Activated naive CD4-positive, alpha-beta T cell treated with anti-CD3 and anti-CD28 coated beads, Interleukin-2, amount 10 ng/mL, durations not matched to agents 7 days and 5 days (primary cell): ENCODE measurements around the gene HIPK2.

Experiments
- CTCF ChIA-PET: fragments of 350-600 bp; sonication (Branson Sonifier 250); formaldehyde crosslinking; loops from one replicate; lab custom pipeline; 2021; ENCODE audit warnings: antibody characterized with exemption; lab: Charles Lee
- DNase-seq: peaks from one replicate; pipeline ENCODE4 v3.0.0-alpha.2; 2020
- H3K27ac Mint-ChIP-seq: one replicate; pipeline ENCODE4 v1.8.0; 2021; ENCODE audit warnings: mild to moderate bottlenecking, moderate library complexity, mixed read lengths
- H3K27me3 Mint-ChIP-seq: one replicate; pipeline ENCODE4 v1.8.0; 2021; ENCODE audit warnings: mild to moderate bottlenecking, mixed read lengths
- H3K36me3 Mint-ChIP-seq: one replicate; pipeline ENCODE4 v1.8.0; 2021; ENCODE audit warnings: mixed read lengths
- H3K4me1 Mint-ChIP-seq: one replicate; pipeline ENCODE4 v1.8.0; 2021; ENCODE audit warnings: mixed read lengths
- H3K4me3 Mint-ChIP-seq: one replicate; pipeline ENCODE4 v1.8.0; 2021; ENCODE audit warnings: mild to moderate bottlenecking, moderate library complexity, mixed read lengths
- H3K9me3 Mint-ChIP-seq: one replicate; pipeline ENCODE4 v1.8.0; 2021; ENCODE audit warnings: mixed read lengths

Gene HIPK2

GRCh38 chr7:139691253-139691781 lies 86.5 kb downstream of the HIPK2 start:
- Mint-ChIP-seq H3K4me1 (peaks cover 7% of the 10 kb centered on the region), H3K36me3 (peaks cover 21% of the 10 kb centered on the region), H3K9me3 (peaks cover 5% of the 10 kb centered on the region), H3K4me3 (no peak overlapping the region), H3K27ac (no peak overlapping the region), H3K27me3 (no peaks in the 10 kb centered on the region)
- CTCF ChIA-PET: interaction anchor here (0.8 kb wide), 1 partner anchor 10 kb away, joined by 3 read pairs; no protein-coding TSS in a partner anchor
- no peak for DNase-seq

- H3K9me3 Mint-ChIP-seq: peaks cover 11% of the 10 kb centered on the region
- H3K27ac Mint-ChIP-seq: no peak overlapping the region
- no peak for DNase-seq
- CTCF ChIA-PET: no interaction called here
- peaks cover 12% of the 10 kb centered on the region for H3K4me1 Mint-ChIP-seq
- no peaks in the 10 kb centered on the region for H3K27me3 Mint-ChIP-seq
- H3K36me3 Mint-ChIP-seq: peaks cover 35% of the 10 kb centered on the region
- no peak overlapping the region for H3K4me3 Mint-ChIP-seq
These were observed 89.7 kb downstream of the HIPK2 start for GRCh38 chr7:139687980-139688632.

GRCh38 chr7:139687211-139687954 lies 90.4 kb downstream of the HIPK2 start:
- Mint-ChIP-seq H3K4me3 (no peak overlapping the region), H3K4me1 (peaks cover 19% of the 10 kb centered on the region), H3K36me3 (peaks cover 35% of the 10 kb centered on the region), H3K9me3 (peaks cover 11% of the 10 kb centered on the region), H3K27me3 (no peaks in the 10 kb centered on the region), H3K27ac (no peak overlapping the region)
- CTCF ChIA-PET: no interaction called here
- no peak for DNase-seq

GRCh38 chr7:139683137-139683921 lies 94.5 kb downstream of the HIPK2 start:
- CTCF ChIA-PET: no interaction called here
- H3K9me3 Mint-ChIP-seq: peaks cover 11% of the 10 kb centered on the region
- H3K4me3 Mint-ChIP-seq: no peak overlapping the region
- H3K27me3 Mint-ChIP-seq: no peaks in the 10 kb centered on the region
- peak overlapping the region; percentile 61 for H3K27ac Mint-ChIP-seq
- DNase-seq: no peak
- peaks cover 24% of the 10 kb centered on the region for H3K36me3 Mint-ChIP-seq
- H3K4me1 Mint-ChIP-seq: peaks cover 41% of the 10 kb centered on the region

GRCh38 chr7:139682136-139683013 lies 95.4 kb downstream of the HIPK2 start:
- peaks cover 41% of the 10 kb centered on the region for H3K4me1 Mint-ChIP-seq
- no peak for DNase-seq
- CTCF ChIA-PET: no interaction called here

GRCh38 chr7:139681812-139682135 lies 96.0 kb downstream of the HIPK2 start:
- Mint-ChIP-seq H3K27me3 (no peaks in the 10 kb centered on the region), H3K4me3 (no peak overlapping the region), H3K9me3 (peaks cover 10% of the 10 kb centered on the region), H3K27ac (peak overlapping the region; percentile 72), H3K36me3 (peaks cover 17% of the 10 kb centered on the region), H3K4me1 (peaks cover 41% of the 10 kb centered on the region)
- DNase-seq: no peak
- CTCF ChIA-PET: no interaction called here

More at GRCh38 chr7:139682136-139683013, 95.4 kb downstream of the HIPK2 start:
- H3K27ac Mint-ChIP-seq: peak overlapping the region; percentile 72
- no peaks in the 10 kb centered on the region for H3K27me3 Mint-ChIP-seq
- peaks cover 18% of the 10 kb centered on the region for H3K36me3 Mint-ChIP-seq
- H3K4me3 Mint-ChIP-seq: no peak overlapping the region
- peaks cover 11% of the 10 kb centered on the region for H3K9me3 Mint-ChIP-seq

GRCh38 chr7:139681463-139681755 lies 96.4 kb downstream of the HIPK2 start:
- Mint-ChIP-seq H3K27ac (peak overlapping the region; percentile 72), H3K27me3 (no peaks in the 10 kb centered on the region), H3K4me1 (peaks cover 41% of the 10 kb centered on the region), H3K9me3 (peaks cover 7% of the 10 kb centered on the region), H3K4me3 (no peak overlapping the region), H3K36me3 (peaks cover 14% of the 10 kb centered on the region)
- DNase-seq: no peak
- CTCF ChIA-PET: no interaction called here

GRCh38 chr7:139680676-139681462 lies 96.9 kb downstream of the HIPK2 start:
- CTCF ChIA-PET: no interaction called here
- Mint-ChIP-seq H3K36me3 (peaks cover 11% of the 10 kb centered on the region), H3K4me3 (peak overlapping the region; percentile 11), H3K27me3 (no peaks in the 10 kb centered on the region), H3K4me1 (peaks cover 43% of the 10 kb centered on the region), H3K27ac (peak overlapping the region; percentile 25), H3K9me3 (peaks cover 4% of the 10 kb centered on the region)
- peak; percentile 57 for DNase-seq

- no peaks in the 10 kb centered on the region for H3K27me3 Mint-ChIP-seq
- H3K4me1 Mint-ChIP-seq: peaks cover 50% of the 10 kb centered on the region
- peaks cover 7% of the 10 kb centered on the region for H3K36me3 Mint-ChIP-seq
- DNase-seq: no peak
- no peaks in the 10 kb centered on the region for H3K9me3 Mint-ChIP-seq
- H3K4me3 Mint-ChIP-seq: no peak overlapping the region
- no peak overlapping the region for H3K27ac Mint-ChIP-seq
- CTCF ChIA-PET: interaction anchor here (0.9 kb wide), 1 partner anchor 320 kb away, joined by 3 read pairs; no protein-coding TSS in a partner anchor
These were observed 97.8 kb downstream of the HIPK2 start for GRCh38 chr7:139679731-139680594.

GRCh38 chr7:139676390-139676789 lies 101.4 kb downstream of the HIPK2 start:
- Mint-ChIP-seq H3K27me3 (no peaks in the 10 kb centered on the region), H3K9me3 (no peaks in the 10 kb centered on the region), H3K27ac (no peak overlapping the region), H3K4me1 (peaks cover 25% of the 10 kb centered on the region), H3K4me3 (no peak overlapping the region), H3K36me3 (peaks cover 2% of the 10 kb centered on the region)
- CTCF ChIA-PET: no interaction called here
- DNase-seq: no peak

- CTCF ChIA-PET: no interaction called here
- DNase-seq: no peak
- Mint-ChIP-seq H3K27me3 (no peaks in the 10 kb centered on the region), H3K9me3 (no peaks in the 10 kb centered on the region), H3K27ac (no peak overlapping the region), H3K4me3 (no peak overlapping the region), H3K36me3 (peaks cover 2% of the 10 kb centered on the region), H3K4me1 (peaks cover 15% of the 10 kb centered on the region)
These were observed 102.4 kb downstream of the HIPK2 start for GRCh38 chr7:139675127-139676125.
